K562 (cell line): ENCODE measurements around the gene ZNF587.
"Not testable (repeated sequence)": the region's sequence is repeated elsewhere in the genome, so short reads cannot be mapped to it uniquely, and the experiment has no call there.

Experiments
- ARNT ChIP-seq, 2 experiments: fragments of 450-650 bp; IDR thresholded peaks; 2 replicates each; pipeline ENCODE4 v1.6.1; 2016; ENCODE audit warnings: mild to moderate bottlenecking in 1 of 2
- CTCF ChIP-seq, 3 experiments: IDR thresholded peaks in 2 of 3; conservative IDR thresholded peaks in 1 of 3; 2 replicates each; pipeline ENCODE4 v1.5.1; 2011 to 2012; ENCODE audit warnings: low read length in 3 of 3, mild to moderate bottlenecking in 3 of 3, control low read depth in 2 of 3, improper control_type of control experiment in 1 of 3, inconsistent platforms in 1 of 3, low read depth in 1 of 3, mixed read lengths in 1 of 3, moderate library complexity in 1 of 3; ENCODE audit not compliant: insufficient read depth in 2 of 3
- FOS ChIP-seq: IDR thresholded peaks from 3 replicates; pipeline ENCODE4 v1.6.1; 2011; ENCODE audit not compliant: insufficient read length; ENCODE audit errors: extremely low read depth
- FOXA3 ChIP-seq, 2 experiments: fragments of 450-650 bp in 1 of 2; sonication (generic) in 1 of 2; formaldehyde crosslinking; IDR thresholded peaks in 1 of 2; conservative IDR thresholded peaks in 1 of 2; 2 replicates each; pipeline versions ENCODE4 v1.4.0 to v1.8.0; 2020 to 2022; ENCODE audit warnings: mild to moderate bottlenecking in 2 of 2, missing genetic modification reagents in 1 of 2
- JUN ChIP-seq, 2 experiments: sonication (generic) in 1 of 2; formaldehyde crosslinking in 1 of 2; IDR thresholded peaks; 2 replicates each; pipeline versions ENCODE4 v1.6.1 to v1.8.0; 2012 to 2022; ENCODE audit warnings: borderline replicate concordance in 2 of 2, mild to moderate bottlenecking in 2 of 2, improper control_type of control experiment in 1 of 2, low read depth in 1 of 2, low read length in 1 of 2, missing genetic modification reagents in 1 of 2
- KDM5B ChIP-seq: fragments of 200-600 bp; sonication (generic); IDR thresholded peaks from 2 replicates; pipeline ENCODE4 v1.6.1; 2012; ENCODE audit warnings: low read depth, mild to moderate bottlenecking, moderate library complexity, low read length, control low read depth, inconsistent platforms; ENCODE audit not compliant: insufficient replicate concordance
- NBN ChIP-seq: fragments of 450-650 bp; IDR thresholded peaks from 2 replicates; pipeline ENCODE4 v1.6.1; 2016; ENCODE audit warnings: low read depth, mild to moderate bottlenecking
- NFRKB ChIP-seq: fragments of 450-650 bp; IDR thresholded peaks from 2 replicates; pipeline ENCODE4 v1.6.1; 2016; ENCODE audit warnings: low read depth
- SIN3B ChIP-seq: fragments of 450-650 bp; IDR thresholded peaks from 2 replicates; pipeline ENCODE4 v1.6.1; 2017; ENCODE audit warnings: low read depth, mild to moderate bottlenecking, moderate library complexity
- ZBTB17 ChIP-seq: fragments of 450-650 bp; formaldehyde crosslinking; IDR thresholded peaks from 2 replicates; pipeline ENCODE4 v1.4.0; 2020; ENCODE audit warnings: mild to moderate bottlenecking
- ZFP36 ChIP-seq: fragments of 150-350 bp; IDR thresholded peaks from 2 replicates; pipeline ENCODE4 v1.6.1; 2018; ENCODE audit warnings: low read length, low read depth; ENCODE audit not compliant: partially characterized antibody
- ZNF3 ChIP-seq: fragments of 250-450 bp; sonication (Bioruptor Pico); IDR thresholded peaks from 2 replicates; pipeline ENCODE4 v1.5.0; 2021; ENCODE audit warnings: mild to moderate bottlenecking, moderate library complexity
- TF ChIP-seq, protein P1 (sequence below), 2 experiments: fragments of 450-650 bp; IDR thresholded peaks; 2 replicates each; pipeline ENCODE4 v1.6.1; 2016; ENCODE audit warnings: mild to moderate bottlenecking in 2 of 2, borderline replicate concordance in 1 of 2, low read depth in 1 of 2, moderate library complexity in 1 of 2

GRCh38 chr19:57821095-57821494 is 28.6 kb upstream of the ZNF587 start:
- not testable (repeated sequence) for TF ChIP-seq JUN (IDR thresholded peaks at IDR 0.05; ENCODE audit: borderline replicate concordance, low read depth, low read length); JUN (CRISPR knock-in tag; IDR thresholded peaks at IDR 0.05; ENCODE audit: borderline replicate concordance); SIN3B; ZNF3 (CRISPR knock-in tag); NFRKB; FOS; ZFP36; ZBTB17 (CRISPR knock-in tag); FOXA3 (CRISPR knock-in tag; conservative IDR thresholded peaks at IDR 0.05 in 1 of 2, IDR thresholded peaks at IDR 0.05 in 1 of 2); NBN; KDM5B; ARNT (IDR thresholded peaks at IDR 0.05); CTCF (IDR thresholded peaks at IDR 0.05 in 2 of 3, conservative IDR thresholded peaks at IDR 0.05 in 1 of 3; ENCODE audit: insufficient read depth in 2 of 3, low read depth in 1 of 3, low read length in 3 of 3)
- TF ChIP-seq, protein P1, sequence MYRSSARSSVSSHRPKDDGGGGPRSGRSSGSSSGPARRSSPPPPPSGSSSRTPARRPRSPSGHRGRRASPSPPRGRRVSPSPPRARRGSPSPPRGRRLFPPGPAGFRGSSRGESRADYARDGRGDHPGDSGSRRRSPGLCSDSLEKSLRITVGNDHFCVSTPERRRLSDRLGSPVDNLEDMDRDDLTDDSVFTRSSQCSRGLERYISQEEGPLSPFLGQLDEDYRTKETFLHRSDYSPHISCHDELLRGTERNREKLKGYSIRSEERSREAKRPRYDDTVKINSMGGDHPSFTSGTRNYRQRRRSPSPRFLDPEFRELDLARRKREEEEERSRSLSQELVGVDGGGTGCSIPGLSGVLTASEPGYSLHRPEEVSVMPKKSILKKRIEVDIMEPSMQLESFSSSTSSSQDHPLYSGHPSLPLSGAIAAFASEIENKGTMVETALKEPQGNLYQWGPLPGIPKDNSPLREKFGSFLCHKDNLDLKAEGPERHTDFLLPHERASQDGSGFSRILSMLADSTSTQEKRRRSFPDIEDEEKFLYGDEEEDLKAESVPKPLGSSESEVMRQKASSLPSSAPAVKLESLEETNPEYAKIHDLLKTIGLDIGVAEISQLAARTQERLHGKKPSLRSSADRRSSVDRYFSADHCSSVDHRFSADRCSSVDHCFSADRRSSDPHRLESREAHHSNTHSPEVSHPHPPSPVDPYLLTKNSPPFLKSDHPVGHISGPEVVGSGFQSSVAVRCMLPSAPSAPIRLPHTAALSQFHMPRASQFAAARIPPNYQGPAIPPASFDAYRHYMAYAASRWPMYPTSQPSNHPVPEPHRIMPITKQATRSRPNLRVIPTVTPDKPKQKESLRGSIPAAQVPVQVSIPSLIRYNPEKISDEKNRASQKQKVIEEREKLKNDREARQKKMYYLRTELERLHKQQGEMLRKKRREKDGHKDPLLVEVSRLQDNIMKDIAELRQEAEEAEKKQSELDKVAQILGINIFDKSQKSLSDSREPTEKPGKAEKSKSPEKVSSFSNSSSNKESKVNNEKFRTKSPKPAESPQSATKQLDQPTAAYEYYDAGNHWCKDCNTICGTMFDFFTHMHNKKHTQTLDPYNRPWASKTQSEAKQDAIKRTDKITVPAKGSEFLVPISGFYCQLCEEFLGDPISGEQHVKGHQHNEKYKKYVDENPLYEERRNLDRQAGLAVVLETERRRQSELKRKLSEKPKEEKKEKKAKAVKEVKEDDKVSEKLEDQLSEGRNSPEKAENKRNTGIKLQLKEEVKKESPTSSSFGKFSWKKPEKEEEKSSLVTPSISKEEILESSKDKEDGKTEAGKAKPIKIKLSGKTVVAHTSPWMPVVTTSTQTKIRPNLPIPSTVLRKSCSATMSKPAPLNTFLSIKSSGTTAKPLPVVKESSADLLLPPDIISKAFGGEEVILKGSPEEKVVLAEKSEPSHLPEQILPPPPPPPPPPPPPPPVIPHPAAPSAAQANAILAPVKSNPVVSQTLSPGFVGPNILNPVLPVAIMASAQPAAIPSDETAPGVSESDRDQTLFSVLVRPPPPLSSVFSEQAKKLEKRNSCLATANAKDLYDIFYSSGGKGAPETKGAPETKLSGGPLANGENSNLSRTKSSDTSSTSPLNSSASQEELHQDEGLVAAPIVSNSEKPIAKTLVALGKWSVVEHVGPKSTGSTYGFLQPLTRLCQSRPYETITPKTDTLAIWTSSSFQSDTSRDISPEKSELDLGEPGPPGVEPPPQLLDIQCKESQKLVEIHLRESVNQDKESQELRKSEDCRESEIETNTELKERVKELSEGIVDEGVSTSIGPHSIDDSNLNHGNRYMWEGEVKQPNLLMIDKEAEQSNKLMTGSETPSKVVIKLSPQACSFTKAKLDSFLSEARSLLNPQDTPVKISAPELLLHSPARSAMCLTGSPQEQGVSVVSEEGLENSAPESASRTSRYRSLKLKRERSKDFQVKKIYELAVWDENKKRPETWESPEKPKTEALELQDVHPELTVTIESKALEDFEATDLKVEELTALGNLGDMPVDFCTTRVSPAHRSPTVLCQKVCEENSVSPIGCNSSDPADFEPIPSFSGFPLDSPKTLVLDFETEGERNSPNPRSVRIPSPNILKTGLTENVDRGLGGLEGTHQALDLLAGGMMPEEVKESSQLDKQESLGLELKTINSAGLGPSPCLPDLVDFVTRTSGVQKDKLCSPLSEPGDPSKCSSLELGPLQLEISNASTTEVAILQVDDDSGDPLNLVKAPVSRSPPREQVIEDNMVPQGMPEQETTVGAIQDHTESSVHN (IDR thresholded peaks at IDR 0.05; ENCODE audit: borderline replicate concordance in 1 of 2, low read depth in 1 of 2), result not testable (repeated sequence)
